SH-SY5Y (cell line): ENCODE measurements around the gene ZNF775.

ENCODE experiments used
- GATA2 ChIP-seq: IDR thresholded peaks from 2 replicates; pipeline ENCODE4 v1.6.1; 2011; ENCODE audit warnings: mild to moderate bottlenecking, low read depth, low read length
- GATA3 ChIP-seq: IDR thresholded peaks from 2 replicates; pipeline ENCODE4 v1.6.1; 2011; ENCODE audit warnings: low read depth, mild to moderate bottlenecking, low read length, moderate library complexity

DNA sequence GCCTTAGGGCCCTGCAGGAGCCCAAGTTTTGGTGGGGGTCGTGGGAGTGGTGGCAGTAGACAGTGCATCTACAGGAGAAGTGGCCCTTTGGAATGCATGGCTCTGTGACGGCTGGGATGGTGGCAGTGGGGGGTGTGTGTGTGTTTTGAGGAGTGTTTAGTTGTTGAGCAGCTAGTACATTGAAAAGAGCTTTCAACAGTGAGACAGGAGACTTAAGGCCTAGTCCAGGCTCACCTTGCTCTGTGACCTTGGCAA is 27.1 kb downstream of the ZNF775 start:
- no peak for TF ChIP-seq GATA2
- TF ChIP-seq GATA3 = no peak
